PFSK-1 (cell line): ENCODE measurements around the gene FGF14.

Source experiments
- POLR2AphosphoS5 ChIP-seq: IDR thresholded peaks from 2 replicates; pipeline ENCODE4 v1.6.1; 2012; ENCODE audit warnings: low read depth, mild to moderate bottlenecking, control low read depth, low read length, moderate library complexity
- SIN3A ChIP-seq: IDR thresholded peaks from 2 replicates; pipeline ENCODE4 v1.6.1; 2012; ENCODE audit warnings: mild to moderate bottlenecking, low read length, moderate library complexity, borderline replicate concordance; ENCODE audit not compliant: insufficient read depth
- TF ChIP-seq, protein P1 (sequence below), 2 experiments: IDR thresholded peaks; 2 replicates each; pipeline versions ENCODE4 v1.6.1 to v1.8.0; 2011 to 2012; ENCODE audit warnings: low read depth in 2 of 2, low read length in 2 of 2, control low read depth in 1 of 2, inconsistent platforms in 1 of 2, mild to moderate bottlenecking in 1 of 2, moderate library complexity in 1 of 2; ENCODE audit not compliant: insufficient read depth in 1 of 2

DNA sequence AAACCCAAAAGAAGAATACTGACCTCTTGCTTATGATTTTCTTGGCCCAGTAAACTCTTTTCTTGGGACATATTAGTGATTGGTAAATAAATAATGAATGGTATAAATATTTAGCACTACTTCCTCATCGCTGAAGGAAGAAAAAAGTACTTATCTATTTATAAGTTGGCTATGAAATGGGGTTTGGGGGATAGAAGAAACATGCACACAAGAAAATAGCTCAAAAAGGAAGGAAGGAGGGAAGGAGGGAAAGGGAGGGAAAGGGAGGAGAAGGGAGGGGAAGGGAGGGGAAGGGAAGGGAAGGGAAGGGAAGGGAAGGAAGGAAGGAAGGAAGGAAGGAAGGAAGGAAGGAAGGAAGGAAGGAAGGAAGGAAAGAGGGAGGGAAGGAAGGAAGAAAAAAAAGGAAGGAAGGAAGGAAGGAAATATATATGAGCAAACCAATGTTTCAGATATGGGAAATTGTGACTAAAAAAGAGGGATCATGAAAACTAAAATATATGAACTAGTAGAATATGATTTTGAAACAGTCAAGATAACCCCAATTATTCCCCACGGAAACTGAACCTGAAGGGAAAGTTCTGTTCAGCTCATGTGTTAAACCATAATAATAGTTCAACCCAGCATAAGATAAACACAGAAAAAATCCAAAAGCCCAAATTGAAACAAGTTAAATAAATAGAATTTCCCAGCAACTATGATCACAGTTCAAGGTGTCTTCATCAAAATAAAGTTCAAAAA lies 75.3 kb downstream of the FGF14 start:
- TF ChIP-seq, protein P1, sequence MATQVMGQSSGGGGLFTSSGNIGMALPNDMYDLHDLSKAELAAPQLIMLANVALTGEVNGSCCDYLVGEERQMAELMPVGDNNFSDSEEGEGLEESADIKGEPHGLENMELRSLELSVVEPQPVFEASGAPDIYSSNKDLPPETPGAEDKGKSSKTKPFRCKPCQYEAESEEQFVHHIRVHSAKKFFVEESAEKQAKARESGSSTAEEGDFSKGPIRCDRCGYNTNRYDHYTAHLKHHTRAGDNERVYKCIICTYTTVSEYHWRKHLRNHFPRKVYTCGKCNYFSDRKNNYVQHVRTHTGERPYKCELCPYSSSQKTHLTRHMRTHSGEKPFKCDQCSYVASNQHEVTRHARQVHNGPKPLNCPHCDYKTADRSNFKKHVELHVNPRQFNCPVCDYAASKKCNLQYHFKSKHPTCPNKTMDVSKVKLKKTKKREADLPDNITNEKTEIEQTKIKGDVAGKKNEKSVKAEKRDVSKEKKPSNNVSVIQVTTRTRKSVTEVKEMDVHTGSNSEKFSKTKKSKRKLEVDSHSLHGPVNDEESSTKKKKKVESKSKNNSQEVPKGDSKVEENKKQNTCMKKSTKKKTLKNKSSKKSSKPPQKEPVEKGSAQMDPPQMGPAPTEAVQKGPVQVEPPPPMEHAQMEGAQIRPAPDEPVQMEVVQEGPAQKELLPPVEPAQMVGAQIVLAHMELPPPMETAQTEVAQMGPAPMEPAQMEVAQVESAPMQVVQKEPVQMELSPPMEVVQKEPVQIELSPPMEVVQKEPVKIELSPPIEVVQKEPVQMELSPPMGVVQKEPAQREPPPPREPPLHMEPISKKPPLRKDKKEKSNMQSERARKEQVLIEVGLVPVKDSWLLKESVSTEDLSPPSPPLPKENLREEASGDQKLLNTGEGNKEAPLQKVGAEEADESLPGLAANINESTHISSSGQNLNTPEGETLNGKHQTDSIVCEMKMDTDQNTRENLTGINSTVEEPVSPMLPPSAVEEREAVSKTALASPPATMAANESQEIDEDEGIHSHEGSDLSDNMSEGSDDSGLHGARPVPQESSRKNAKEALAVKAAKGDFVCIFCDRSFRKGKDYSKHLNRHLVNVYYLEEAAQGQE (IDR thresholded peaks at IDR 0.05; ENCODE audit: insufficient read depth in 1 of 2, low read depth in 2 of 2, low read length in 2 of 2), result no peak
- TF ChIP-seq POLR2AphosphoS5 (no peak), SIN3A (no peak)
